ENCODE measurements around the gene PDZD8. TPM values are rescaled to one million over a fixed set of nuclear protein-coding genes. Genes with fewer than 3 reads are reported as not detected.

Gene PDZD8
- polyA plus RNA-seq, 1 donor from 2014 or later, result 16.3 TPM

DNA sequence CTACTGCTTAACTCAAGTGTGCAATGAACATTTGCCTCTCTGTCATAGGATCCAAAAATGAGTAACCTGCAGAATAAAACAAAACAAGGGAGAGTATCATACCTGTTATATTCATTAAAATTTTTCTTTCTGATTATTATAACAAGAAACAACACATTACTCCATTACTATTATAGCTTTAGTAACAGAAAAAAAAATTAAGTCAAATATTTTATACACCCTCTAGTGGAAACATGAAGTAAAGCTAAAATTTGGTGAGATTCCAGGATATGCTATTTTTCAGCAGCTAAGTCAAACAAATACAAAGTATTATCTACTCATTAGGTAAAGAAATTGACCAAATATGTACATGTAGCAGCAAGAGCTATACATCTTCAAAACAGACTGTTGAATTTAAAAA, 56.3 kb downstream of the PDZD8 start:
- Histone ChIP-seq H3K36me3 (ENCODE audit: insufficient read depth, low read length) (no peaks in the 10 kb centered on the region), H3K4me3 (ENCODE audit: low read length) (no peak overlapping the region), H3K79me2 (replicated peaks; ENCODE audit: insufficient read depth, low read length) (no peaks in the 10 kb centered on the region), H3K9me3 (ENCODE audit: low read length) (no peaks in the 10 kb centered on the region), H3K9me2 (ENCODE audit: insufficient read depth, low read length) (no peaks in the 10 kb centered on the region), H3F3A (ENCODE audit: insufficient read depth, low read length, poor library complexity, severe bottlenecking) (no peaks in the 10 kb centered on the region), H4K20me1 (ENCODE audit: insufficient read depth) (no peaks in the 10 kb centered on the region), H3K9ac (ENCODE audit: low read length) (no peak overlapping the region), H3K27ac (ENCODE audit: low read length) (no peak overlapping the region), H3K4me2 (ENCODE audit: low read length) (no peak overlapping the region), H3K27me3 (ENCODE audit: insufficient read depth, low read depth, low read length) (no peaks in the 10 kb centered on the region), H2AFZ (ENCODE audit: low read depth, low read length) (no peak overlapping the region)
- TF ChIP-seq MXI1 (conservative IDR thresholded peaks at IDR 0.05; ENCODE audit: poor library complexity, severe bottlenecking), result no peak
- TF ChIP-seq TAF1 (IDR thresholded peaks at IDR 0.05; ENCODE audit: low read depth), result no peak

DNA sequence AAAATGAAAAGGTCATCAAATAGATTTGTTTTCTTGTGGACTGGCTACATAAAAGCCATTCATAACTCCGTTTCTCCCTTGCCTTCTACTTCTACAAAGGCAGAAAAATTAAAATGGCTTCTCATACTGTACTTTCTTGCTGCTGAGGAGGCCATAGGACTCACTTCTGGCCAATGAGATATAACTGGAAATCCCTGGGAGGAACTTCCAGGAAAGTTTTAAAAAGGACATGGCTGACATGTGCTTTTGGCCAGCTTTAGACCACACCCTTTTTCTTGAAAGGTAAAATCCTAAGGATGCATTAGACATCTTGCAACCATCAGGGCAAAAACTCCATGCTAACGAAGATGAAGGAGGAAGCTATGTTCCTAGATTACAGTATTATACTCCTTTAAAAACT, 58.5 kb downstream of the PDZD8 start:
- no peak overlapping the region for H3K4me2 ChIP-seq (ENCODE audit: low read length)

More for the DNA sequence above, 58.5 kb downstream of the PDZD8 start:
- Histone ChIP-seq H3K9me2 (ENCODE audit: insufficient read depth, low read length) (no peaks in the 10 kb centered on the region), H3F3A (ENCODE audit: insufficient read depth, low read length, poor library complexity, severe bottlenecking) (no peaks in the 10 kb centered on the region), H3K9me3 (ENCODE audit: low read length) (no peaks in the 10 kb centered on the region), H3K4me3 (ENCODE audit: low read length) (no peak overlapping the region), H3K27ac (ENCODE audit: low read length) (no peak overlapping the region), H3K79me2 (replicated peaks; ENCODE audit: insufficient read depth, low read length) (no peaks in the 10 kb centered on the region), H3K36me3 (ENCODE audit: insufficient read depth, low read length) (no peaks in the 10 kb centered on the region), H4K20me1 (ENCODE audit: insufficient read depth) (no peaks in the 10 kb centered on the region), H2AFZ (ENCODE audit: low read depth, low read length) (no peak overlapping the region), H3K9ac (ENCODE audit: low read length) (no peak overlapping the region), H3K27me3 (ENCODE audit: insufficient read depth, low read depth, low read length) (no peaks in the 10 kb centered on the region)
- TF ChIP-seq RAD21 (conservative IDR thresholded peaks at IDR 0.05), result no peak
- TF ChIP-seq CTCF (IDR thresholded peaks at IDR 0.05; ENCODE audit: poor library complexity, severe bottlenecking), result no peak
- TF ChIP-seq TAF1 (IDR thresholded peaks at IDR 0.05; ENCODE audit: low read depth), result no peak
- TF ChIP-seq, protein P1, sequence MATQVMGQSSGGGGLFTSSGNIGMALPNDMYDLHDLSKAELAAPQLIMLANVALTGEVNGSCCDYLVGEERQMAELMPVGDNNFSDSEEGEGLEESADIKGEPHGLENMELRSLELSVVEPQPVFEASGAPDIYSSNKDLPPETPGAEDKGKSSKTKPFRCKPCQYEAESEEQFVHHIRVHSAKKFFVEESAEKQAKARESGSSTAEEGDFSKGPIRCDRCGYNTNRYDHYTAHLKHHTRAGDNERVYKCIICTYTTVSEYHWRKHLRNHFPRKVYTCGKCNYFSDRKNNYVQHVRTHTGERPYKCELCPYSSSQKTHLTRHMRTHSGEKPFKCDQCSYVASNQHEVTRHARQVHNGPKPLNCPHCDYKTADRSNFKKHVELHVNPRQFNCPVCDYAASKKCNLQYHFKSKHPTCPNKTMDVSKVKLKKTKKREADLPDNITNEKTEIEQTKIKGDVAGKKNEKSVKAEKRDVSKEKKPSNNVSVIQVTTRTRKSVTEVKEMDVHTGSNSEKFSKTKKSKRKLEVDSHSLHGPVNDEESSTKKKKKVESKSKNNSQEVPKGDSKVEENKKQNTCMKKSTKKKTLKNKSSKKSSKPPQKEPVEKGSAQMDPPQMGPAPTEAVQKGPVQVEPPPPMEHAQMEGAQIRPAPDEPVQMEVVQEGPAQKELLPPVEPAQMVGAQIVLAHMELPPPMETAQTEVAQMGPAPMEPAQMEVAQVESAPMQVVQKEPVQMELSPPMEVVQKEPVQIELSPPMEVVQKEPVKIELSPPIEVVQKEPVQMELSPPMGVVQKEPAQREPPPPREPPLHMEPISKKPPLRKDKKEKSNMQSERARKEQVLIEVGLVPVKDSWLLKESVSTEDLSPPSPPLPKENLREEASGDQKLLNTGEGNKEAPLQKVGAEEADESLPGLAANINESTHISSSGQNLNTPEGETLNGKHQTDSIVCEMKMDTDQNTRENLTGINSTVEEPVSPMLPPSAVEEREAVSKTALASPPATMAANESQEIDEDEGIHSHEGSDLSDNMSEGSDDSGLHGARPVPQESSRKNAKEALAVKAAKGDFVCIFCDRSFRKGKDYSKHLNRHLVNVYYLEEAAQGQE (IDR thresholded peaks at IDR 0.05; ENCODE audit: borderline replicate concordance), result no peak
